Trophoblast cell (in vitro differentiated cells and primary cell): ENCODE results near the gene PTGDR2.

ENCODE experiments used
- DNase-seq, 2 donors: peaks; one replicate each; pipeline ENCODE4 v3.0.0-alpha.2; 2016
- H2AFZ ChIP-seq: 2 replicates; pipeline ENCODE4 v1.6.1; 2013; ENCODE audit warnings: low read length, moderate library complexity, mild to moderate bottlenecking; ENCODE audit not compliant: insufficient read depth, poor library complexity
- H2AK5ac ChIP-seq: 2 replicates; pipeline ENCODE4 v1.6.1; 2013; ENCODE audit warnings: mild to moderate bottlenecking, low read length
- H2BK120ac ChIP-seq: 2 replicates; pipeline ENCODE4 v1.6.1; 2013; ENCODE audit warnings: low read length, mild to moderate bottlenecking, moderate library complexity; ENCODE audit not compliant: insufficient read depth, poor library complexity
- H2BK12ac ChIP-seq: 2 replicates; pipeline ENCODE4 v1.6.1; 2013; ENCODE audit warnings: mild to moderate bottlenecking, low read length, moderate library complexity
- H2BK5ac ChIP-seq: 2 replicates; pipeline ENCODE4 v1.6.1; 2013; ENCODE audit warnings: low read length, low read depth, moderate library complexity, mild to moderate bottlenecking; ENCODE audit not compliant: poor library complexity
- H3K14ac ChIP-seq: 2 replicates; pipeline ENCODE4 v1.6.1; 2013; ENCODE audit warnings: mild to moderate bottlenecking, low read length
- H3K18ac ChIP-seq: 2 replicates; pipeline ENCODE4 v1.6.1; 2013; ENCODE audit warnings: mild to moderate bottlenecking, low read length
- H3K23ac ChIP-seq: 2 replicates; pipeline ENCODE4 v1.6.1; 2013; ENCODE audit warnings: low read length
- H3K27ac ChIP-seq: 2 replicates; pipeline ENCODE4 v1.5.1; 2013; ENCODE audit warnings: low read depth, mild to moderate bottlenecking, inconsistent platforms, low read length, moderate library complexity
- H3K27me3 ChIP-seq: 2 replicates; pipeline ENCODE4 v1.6.1; 2013; ENCODE audit warnings: inconsistent platforms, mild to moderate bottlenecking, low read length, moderate library complexity; ENCODE audit not compliant: insufficient read depth
- H3K36me3 ChIP-seq, 2 experiments: 1 replicate in 1 of 2; 2 replicates in 1 of 2; pipeline ENCODE4 v1.6.1; 2013; ENCODE audit warnings: low read length in 2 of 2, mild to moderate bottlenecking in 2 of 2, moderate library complexity in 1 of 2; ENCODE audit not compliant: insufficient read depth in 2 of 2, control insufficient read depth in 1 of 2
- H3K4ac ChIP-seq: 2 replicates; pipeline ENCODE4 v1.6.1; 2013; ENCODE audit warnings: low read depth, mild to moderate bottlenecking, low read length, moderate library complexity
- H3K4me1 ChIP-seq, 2 experiments: 1 replicate in 1 of 2; 2 replicates in 1 of 2; pipeline ENCODE4 v1.6.1; 2013; ENCODE audit warnings: low read length in 2 of 2, mild to moderate bottlenecking in 2 of 2, moderate library complexity in 1 of 2; ENCODE audit not compliant: insufficient read depth in 2 of 2, control insufficient read depth in 1 of 2
- H3K4me2 ChIP-seq: 2 replicates; pipeline ENCODE4 v1.6.1; 2013; ENCODE audit warnings: inconsistent platforms, mild to moderate bottlenecking, low read length, moderate library complexity
- H3K4me3 ChIP-seq: 2 replicates; pipeline ENCODE4 v1.5.1; 2013; ENCODE audit warnings: mild to moderate bottlenecking, low read depth, low read length, inconsistent platforms
- H3K79me1 ChIP-seq: one replicate; pipeline ENCODE4 v1.6.1; 2013; ENCODE audit warnings: low read length
- H3K79me2 ChIP-seq: 2 replicates; pipeline ENCODE4 v1.6.1; 2013; ENCODE audit warnings: low read length, mild to moderate bottlenecking; ENCODE audit not compliant: control insufficient read depth, insufficient read depth, poor library complexity
- H3K9ac ChIP-seq: 2 replicates; pipeline ENCODE4 v1.6.1; 2013; ENCODE audit warnings: mild to moderate bottlenecking, low read length
- H3K9me3 ChIP-seq: 2 replicates; pipeline ENCODE4 v1.6.1; 2013; ENCODE audit warnings: low read depth, mild to moderate bottlenecking, control low read depth, inconsistent platforms, low read length; ENCODE audit not compliant: insufficient read depth
- H4K12ac ChIP-seq: 2 replicates; pipeline ENCODE4 v1.6.1; 2013; ENCODE audit warnings: low read depth, mild to moderate bottlenecking, low read length, moderate library complexity
- H4K8ac ChIP-seq: 2 replicates; pipeline ENCODE4 v1.6.1; 2013; ENCODE audit warnings: low read depth, mild to moderate bottlenecking, low read length, moderate library complexity
- H4K91ac ChIP-seq: one replicate; pipeline ENCODE4 v1.6.1; 2013; ENCODE audit warnings: low read depth, mild to moderate bottlenecking, low read length, moderate library complexity
- WGBS: extraction: QIAGEN DNeasy Blood & Tissue Kit; methylation state at CpG from one replicate; pipeline ENCODE4 v1.1.7; 2013; ENCODE audit warnings: missing lambda C conversion rate; ENCODE audit not compliant: insufficient read length, insufficient coverage; ENCODE audit errors: extremely low coverage; 5-methylcytosine and 5-hydroxymethylcytosine counted together

The PTGDR2 gene

DNA sequence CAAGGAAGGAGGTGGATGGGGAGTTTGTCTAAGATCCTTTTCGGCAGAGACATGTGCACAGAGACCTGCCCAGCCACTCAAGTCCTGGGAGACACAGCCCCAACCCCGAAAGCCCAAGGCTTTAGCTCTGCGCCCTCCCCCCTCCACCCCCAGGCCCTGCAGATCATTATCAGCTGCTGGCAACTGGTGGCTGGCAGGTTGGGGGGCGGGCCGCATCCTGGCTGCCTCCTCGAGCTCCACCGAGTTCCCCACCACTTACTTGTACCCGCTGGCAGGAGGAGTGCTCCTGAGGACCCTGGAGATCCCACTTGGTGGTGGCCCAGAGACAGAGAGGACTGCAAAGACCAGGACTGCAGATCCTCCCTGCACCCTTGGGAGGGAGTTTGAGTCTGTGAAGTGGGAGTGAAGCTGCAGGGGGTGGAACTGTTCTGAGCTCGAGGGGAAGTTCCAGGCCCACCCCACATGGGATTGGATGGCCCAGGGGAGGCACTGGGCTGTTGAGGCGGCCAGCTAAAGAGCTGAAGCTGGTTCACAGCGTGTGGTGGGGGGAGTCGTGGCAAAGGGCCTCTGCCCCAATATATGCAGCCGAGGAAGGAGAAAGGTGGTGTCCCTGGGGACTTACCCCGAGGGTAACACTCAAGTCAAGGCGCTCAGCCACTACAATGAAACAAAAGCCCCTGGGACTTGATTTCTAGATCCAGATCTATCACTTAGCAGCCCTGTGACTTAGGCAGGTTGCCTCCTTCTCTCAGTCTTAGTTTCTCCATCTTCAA, 33.7 kb downstream of the PTGDR2 start:
- H3K36me3 ChIP-seq: no peaks in the 10 kb centered on the region
- no peak overlapping the region for H2AFZ ChIP-seq
- H3K27me3 ChIP-seq: no peaks in the 10 kb centered on the region
- peaks cover 2% of the 10 kb centered on the region for H3K79me1 ChIP-seq
- no peak overlapping the region for H2AK5ac ChIP-seq
- H2BK12ac ChIP-seq: no peak overlapping the region
- no peak overlapping the region for H4K12ac ChIP-seq
- WGBS: no CpG with 5 or more reads among the region's 15 CpGs
- H3K4me2 ChIP-seq: no peak overlapping the region
- H3K23ac ChIP-seq: no peak overlapping the region
- H3K9me3 ChIP-seq: no peaks in the 10 kb centered on the region
- DNase-seq: no peak
- no peak overlapping the region for H3K18ac ChIP-seq
- H4K8ac ChIP-seq: no peak overlapping the region
- no peak overlapping the region for H3K9ac ChIP-seq
- no peaks in the 10 kb centered on the region for H3K79me2 ChIP-seq
- H2BK120ac ChIP-seq: no peak overlapping the region
- H3K4ac ChIP-seq: no peak overlapping the region
- H4K91ac ChIP-seq: no peak overlapping the region
- H3K27ac ChIP-seq: no peak overlapping the region
- no peak overlapping the region for H2BK5ac ChIP-seq
- no peak overlapping the region for H3K4me3 ChIP-seq
- no peak overlapping the region for H3K14ac ChIP-seq
- no peaks in the 10 kb centered on the region for H3K4me1 ChIP-seq

- no peak overlapping the region for H4K12ac ChIP-seq
- H2BK12ac ChIP-seq: no peak overlapping the region
- H3K36me3 ChIP-seq: no peaks in the 10 kb centered on the region
- WGBS: no CpG with 5 or more reads among the region's 4 CpGs
- H3K4me2 ChIP-seq: no peak overlapping the region
- DNase-seq: no peak
- no peak overlapping the region for H3K27ac ChIP-seq
- no peak overlapping the region for H4K8ac ChIP-seq
- peaks cover 1% of the 10 kb centered on the region for H3K9me3 ChIP-seq
- H3K4ac ChIP-seq: no peak overlapping the region
- no peaks in the 10 kb centered on the region for H3K4me1 ChIP-seq
- H3K18ac ChIP-seq: no peak overlapping the region
- no peak overlapping the region for H2AFZ ChIP-seq
- H3K27me3 ChIP-seq: no peaks in the 10 kb centered on the region
- H3K79me2 ChIP-seq: no peaks in the 10 kb centered on the region
- no peak overlapping the region for H4K91ac ChIP-seq
- H3K23ac ChIP-seq: no peak overlapping the region
- H3K4me3 ChIP-seq: no peak overlapping the region
- no peak overlapping the region for H2BK120ac ChIP-seq
- H3K14ac ChIP-seq: no peak overlapping the region
- H2BK5ac ChIP-seq: no peak overlapping the region
- no peaks in the 10 kb centered on the region for H3K79me1 ChIP-seq
- H3K9ac ChIP-seq: no peak overlapping the region
- H2AK5ac ChIP-seq: no peak overlapping the region
These were observed 37.7 kb downstream of the PTGDR2 start for GRCh38 chr11:60818057-60818456.

GRCh38 chr11:60816590-60817157, 39.1 kb downstream of the PTGDR2 start:
- Histone ChIP-seq H2BK120ac (no peak overlapping the region), H2BK12ac (no peak overlapping the region), H4K8ac (no peak overlapping the region), H2AK5ac (no peak overlapping the region), H3K18ac (no peak overlapping the region), H3K79me1 (no peaks in the 10 kb centered on the region), H3K9me3 (peaks cover 1% of the 10 kb centered on the region), H3K79me2 (no peaks in the 10 kb centered on the region), H3K36me3 (no peaks in the 10 kb centered on the region), H3K27me3 (no peaks in the 10 kb centered on the region), H2BK5ac (no peak overlapping the region), H3K4me2 (no peak overlapping the region), H3K4me1 (no peaks in the 10 kb centered on the region), H3K23ac (no peak overlapping the region), H3K27ac (no peak overlapping the region), H4K91ac (no peak overlapping the region), H3K14ac (no peak overlapping the region), H3K4me3 (no peak overlapping the region), H3K9ac (no peak overlapping the region), H3K4ac (no peak overlapping the region), H4K12ac (no peak overlapping the region), H2AFZ (no peak overlapping the region)
- no peak for DNase-seq
- WGBS: no CpG with 5 or more reads among the region's 2 CpGs

DNA sequence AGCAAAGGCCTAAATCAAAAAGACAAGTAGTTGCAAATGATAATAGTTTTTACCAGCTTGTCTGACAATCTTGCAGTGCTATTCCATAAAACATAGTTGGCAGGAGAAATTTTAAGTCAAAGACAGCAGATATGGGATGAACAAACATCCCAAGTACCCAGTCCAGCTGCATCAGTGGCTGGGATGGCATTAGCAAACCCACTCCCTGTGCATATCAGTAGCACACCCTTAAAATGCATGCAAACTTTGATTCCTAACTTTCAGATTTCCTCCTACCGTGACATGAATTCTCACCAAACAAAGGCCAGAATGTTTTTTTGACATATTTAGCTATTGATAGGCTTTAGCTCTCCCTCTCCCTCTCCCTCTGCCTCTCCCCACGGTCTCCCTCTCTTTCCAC, 41.6 kb downstream of the PTGDR2 start:
- H3K9ac ChIP-seq: no peak overlapping the region

More for the DNA sequence above, 41.6 kb downstream of the PTGDR2 start:
- H3K23ac ChIP-seq: no peak overlapping the region
- no peak overlapping the region for H3K4me2 ChIP-seq
- H3K9me3 ChIP-seq: peaks cover 1% of the 10 kb centered on the region
- no peak overlapping the region for H2BK12ac ChIP-seq
- no peaks in the 10 kb centered on the region for H3K4me1 ChIP-seq
- DNase-seq: no peak
- no peak overlapping the region for H3K14ac ChIP-seq
- no peak overlapping the region for H3K4ac ChIP-seq
- H2AFZ ChIP-seq: no peak overlapping the region
- no peaks in the 10 kb centered on the region for H3K79me2 ChIP-seq
- H4K12ac ChIP-seq: no peak overlapping the region
- no peak overlapping the region for H2BK120ac ChIP-seq
- H2AK5ac ChIP-seq: no peak overlapping the region
- no peak overlapping the region for H3K18ac ChIP-seq
- no peak overlapping the region for H3K27ac ChIP-seq
- no peaks in the 10 kb centered on the region for H3K27me3 ChIP-seq
- no peaks in the 10 kb centered on the region for H3K36me3 ChIP-seq
- H4K91ac ChIP-seq: no peak overlapping the region
- no peak overlapping the region for H3K4me3 ChIP-seq
- H2BK5ac ChIP-seq: no peak overlapping the region
- no peaks in the 10 kb centered on the region for H3K79me1 ChIP-seq
- no CpG with 5 or more reads among the region's 2 CpGs for WGBS
- H4K8ac ChIP-seq: no peak overlapping the region
